H9 (cell line): ENCODE data around the gene ADSL. TPM values are rescaled to one million over a fixed set of nuclear protein-coding genes. Genes with fewer than 3 reads are reported as not detected.
A peak's percentile ranks its signal among the peaks of the same experiment; 100 is the strongest.

Experiments
- DNase-seq: peaks from one replicate; pipeline ENCODE4 v3.0.0-alpha.2; 2017
- H2AFZ ChIP-seq: one replicate; pipeline ENCODE4 v1.6.1; 2013; ENCODE audit warnings: mild to moderate bottlenecking, low read length, control low read depth, moderate library complexity
- H2AK5ac ChIP-seq: 2 replicates; pipeline ENCODE4 v1.6.1; 2013; ENCODE audit warnings: low read length, control low read depth, mixed read lengths; ENCODE audit not compliant: insufficient read length
- H2BK120ac ChIP-seq: one replicate; pipeline ENCODE4 v1.6.1; 2013; ENCODE audit warnings: low read depth, mild to moderate bottlenecking, low read length, control low read depth, inconsistent platforms; ENCODE audit not compliant: poor library complexity, severe bottlenecking
- H2BK12ac ChIP-seq: 2 replicates; pipeline ENCODE4 v1.6.1; 2013; ENCODE audit warnings: low read length, control low read depth, mixed read lengths, low read depth; ENCODE audit not compliant: insufficient read length
- H2BK15ac ChIP-seq: 2 replicates; pipeline ENCODE4 v1.6.1; 2013; ENCODE audit warnings: low read depth, low read length, control low read depth
- H2BK20ac ChIP-seq: one replicate; pipeline ENCODE4 v1.6.1; 2013; ENCODE audit warnings: low read depth, mild to moderate bottlenecking, low read length, control low read depth, inconsistent platforms; ENCODE audit not compliant: poor library complexity, severe bottlenecking
- H2BK5ac ChIP-seq: 2 replicates; pipeline ENCODE4 v1.6.1; 2013; ENCODE audit warnings: low read length, control low read depth, mixed read lengths; ENCODE audit not compliant: insufficient read length
- H3K14ac ChIP-seq: 2 replicates; pipeline ENCODE4 v1.6.1; 2013; ENCODE audit warnings: low read length, control low read depth; ENCODE audit not compliant: insufficient read depth
- H3K18ac ChIP-seq: 2 replicates; pipeline ENCODE4 v1.6.1; 2013; ENCODE audit warnings: low read depth, mild to moderate bottlenecking, mixed read lengths, low read length, control low read depth; ENCODE audit not compliant: insufficient read length
- H3K23ac ChIP-seq: 2 replicates; pipeline ENCODE4 v1.6.1; 2013; ENCODE audit warnings: low read length, control low read depth, mixed read lengths, low read depth; ENCODE audit not compliant: insufficient read length
- H3K23me2 ChIP-seq: 2 replicates; pipeline ENCODE4 v1.6.1; 2013; ENCODE audit warnings: low read depth, mild to moderate bottlenecking, mixed read lengths, low read length, control low read depth; ENCODE audit not compliant: insufficient read length, poor library complexity, severe bottlenecking
- H3K27ac ChIP-seq: 2 replicates; pipeline ENCODE4 v1.5.1; 2013; ENCODE audit warnings: low read length, control low read depth, mixed read lengths, low read depth; ENCODE audit not compliant: insufficient read length
- H3K27me3 ChIP-seq: 2 replicates; pipeline ENCODE4 v1.6.1; 2013; ENCODE audit warnings: low read length, control low read depth, inconsistent platforms; ENCODE audit not compliant: insufficient read depth
- H3K4ac ChIP-seq: 2 replicates; pipeline ENCODE4 v1.6.1; 2013; ENCODE audit warnings: low read depth, mild to moderate bottlenecking, control low read depth, inconsistent platforms, low read length, moderate library complexity
- H3K4me1 ChIP-seq: 2 replicates; pipeline ENCODE4 v1.6.1; 2013; ENCODE audit warnings: low read length, control low read depth, inconsistent platforms; ENCODE audit not compliant: insufficient read depth
- H3K4me2 ChIP-seq: 2 replicates; pipeline ENCODE4 v1.6.1; 2013; ENCODE audit warnings: low read length, control low read depth, mixed read lengths; ENCODE audit not compliant: insufficient read length, insufficient read depth
- H3K56ac ChIP-seq: 2 replicates; pipeline ENCODE4 v1.6.1; 2013; ENCODE audit warnings: low read depth, mild to moderate bottlenecking, mixed read lengths, low read length, control low read depth; ENCODE audit not compliant: insufficient read length
- H3K79me1 ChIP-seq: 2 replicates; pipeline ENCODE4 v1.6.1; 2013; ENCODE audit warnings: low read depth, mild to moderate bottlenecking, moderate library complexity, low read length, control low read depth, inconsistent platforms; ENCODE audit not compliant: insufficient read depth, poor library complexity, severe bottlenecking
- H3K79me2 ChIP-seq: 2 replicates; pipeline ENCODE4 v1.6.1; 2013; ENCODE audit warnings: low read length, control low read depth, inconsistent platforms; ENCODE audit not compliant: insufficient read depth
- H3K9ac ChIP-seq: 2 replicates; pipeline ENCODE4 v1.6.1; 2013; ENCODE audit warnings: low read length, control low read depth, mixed read lengths; ENCODE audit not compliant: insufficient read length; ENCODE audit errors: extremely low read depth
- H3K9me3 ChIP-seq: one replicate; pipeline ENCODE4 v1.6.1; 2013; ENCODE audit warnings: low read depth, low read length, inconsistent platforms; ENCODE audit not compliant: control insufficient read depth
- H3T11ph ChIP-seq: one replicate; pipeline ENCODE4 v1.6.1; 2013; ENCODE audit warnings: mild to moderate bottlenecking, low read length, control low read depth, inconsistent platforms
- H4K20me1 ChIP-seq: one replicate; pipeline ENCODE4 v1.6.1; 2013; ENCODE audit not compliant: control insufficient read depth, insufficient read length, insufficient read depth
- H4K5ac ChIP-seq: 2 replicates; pipeline ENCODE4 v1.6.1; 2013; ENCODE audit warnings: low read depth, mild to moderate bottlenecking, mixed read lengths, low read length, control low read depth; ENCODE audit not compliant: insufficient read length
- H4K8ac ChIP-seq: replicated peaks from 2 replicates; pipeline ENCODE4 v1.6.1; 2013; ENCODE audit warnings: low read length, control low read depth, mixed read lengths, low read depth; ENCODE audit not compliant: insufficient read length
- H4K91ac ChIP-seq: 2 replicates; pipeline ENCODE4 v1.6.1; 2013; ENCODE audit warnings: low read depth, mild to moderate bottlenecking, moderate library complexity, mixed read lengths, low read length, control low read depth; ENCODE audit not compliant: insufficient read length
- H3K27ac Mint-ChIP-seq, 3 experiments: 2 replicates in 2 of 3; 3 replicates in 1 of 3; pipeline ENCODE4 v1.8.0; 2020 to 2021; ENCODE audit warnings: mixed read lengths in 3 of 3, mild to moderate bottlenecking in 1 of 3, moderate library complexity in 1 of 3
- H3K27me3 Mint-ChIP-seq: 2 replicates; pipeline ENCODE4 v1.8.0; 2021; ENCODE audit warnings: low read depth, mild to moderate bottlenecking, moderate library complexity, mixed read lengths
- H3K36me3 Mint-ChIP-seq, 3 experiments: 2 replicates in 2 of 3; 3 replicates in 1 of 3; pipeline ENCODE4 v1.8.0; 2020 to 2021; ENCODE audit warnings: low read depth in 3 of 3, mixed read lengths in 3 of 3; ENCODE audit not compliant: insufficient read depth in 1 of 3
- H3K4me1 Mint-ChIP-seq, 2 experiments: 2 replicates each; pipeline ENCODE4 v1.8.0; 2020; ENCODE audit warnings: mixed read lengths in 2 of 2
- H3K4me3 Mint-ChIP-seq, 2 experiments: 2 replicates in 1 of 2; 3 replicates in 1 of 2; pipeline ENCODE4 v1.8.0; 2020 to 2021; ENCODE audit warnings: mild to moderate bottlenecking in 2 of 2, mixed read lengths in 2 of 2, moderate library complexity in 1 of 2
- H3K9me3 Mint-ChIP-seq, 2 experiments: 2 replicates in 1 of 2; 3 replicates in 1 of 2; pipeline ENCODE4 v1.8.0; 2020; ENCODE audit warnings: mild to moderate bottlenecking in 2 of 2, mixed read lengths in 2 of 2, moderate library complexity in 1 of 2
- WGBS: extraction: QIAGEN DNeasy Blood & Tissue Kit; methylation state at CpG from one replicate; pipeline ENCODE4 v1.1.7; 2013; ENCODE audit warnings: missing lambda C conversion rate, low lambda C conversion rate, mixed read lengths; ENCODE audit not compliant: insufficient read length; ENCODE audit errors: extremely low coverage; 5-methylcytosine and 5-hydroxymethylcytosine counted together
- total RNA-seq: library from RNA; stranded (reverse); gene quantifications from 2 replicates; pipeline ENCODE4 v1.2.1, GENCODE V29; 2021
- TF ChIP-seq, protein P1 (sequence below): fragments of 200-600 bp; sonication (generic); conservative IDR thresholded peaks from 3 replicates; pipeline ENCODE4 v1.8.0; 2021; ENCODE audit warnings: antibody characterized with exemption, mild to moderate bottlenecking

The ADSL gene
- total RNA-seq, 1 experiment from 2014 or later, result 175 TPM

DNA sequence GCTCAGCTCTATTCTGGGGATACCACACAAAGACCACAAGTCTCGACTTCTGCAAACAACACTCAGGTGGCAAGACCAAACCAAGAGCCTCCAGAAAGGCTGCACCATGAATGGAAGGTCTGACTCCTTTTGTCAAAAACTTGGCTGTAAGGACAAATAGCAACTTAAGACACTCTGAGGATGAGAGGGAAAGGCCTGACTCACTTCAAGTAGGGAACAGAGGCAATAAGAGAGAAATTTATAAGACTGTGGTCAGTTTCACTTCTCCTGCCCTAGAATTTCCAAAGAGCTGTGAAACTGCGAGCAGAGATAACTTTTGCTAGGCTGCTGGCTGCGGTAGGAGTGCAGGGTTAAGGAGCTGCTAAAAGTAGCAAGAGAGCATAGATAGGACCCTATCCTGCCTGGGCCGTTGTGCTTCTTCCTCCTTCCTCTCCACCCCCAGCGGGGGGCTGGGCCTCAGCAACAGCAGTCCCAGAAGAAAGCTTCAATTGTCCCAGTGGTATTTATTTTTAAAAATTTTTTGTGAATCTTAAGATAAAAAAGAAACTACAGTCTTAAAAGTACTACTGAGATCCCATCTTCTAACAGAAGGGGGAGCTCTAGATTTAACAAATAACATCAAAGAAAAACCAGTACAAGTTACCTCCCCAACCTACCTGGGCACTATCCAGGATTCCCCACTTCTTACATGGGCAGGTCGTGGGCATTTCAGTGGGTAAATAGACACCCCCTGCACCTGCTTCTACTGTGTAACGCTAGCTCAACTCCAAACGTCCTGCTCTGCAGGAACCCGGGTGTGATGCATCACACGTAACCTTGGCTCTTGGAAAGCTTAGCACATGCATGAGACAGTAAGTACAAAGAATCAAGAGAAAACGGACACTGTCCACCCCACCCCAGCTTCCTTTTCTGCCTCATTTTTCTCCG lies 90.5 kb downstream of the ADSL start:
- no peak overlapping the region for H3K4me2 ChIP-seq
- no peak overlapping the region for H3K9ac ChIP-seq
- Mint-ChIP-seq H3K9me3 (no peaks in the 10 kb centered on the region), H3K27me3 (no peaks in the 10 kb centered on the region), H3K4me3 (no peak overlapping the region), H3K36me3 (peaks cover 0 to 6% (median 0%) of the 10 kb centered on the region in 3 experiments; a peak in 4 of 7 replicates), H3K27ac (peak overlapping the region in 2 of 3 experiments; percentile 2 to 31; a peak in 1 of 7 replicates), H3K4me1 (peaks cover 6 to 17% of the 10 kb centered on the region in 2 experiments; a peak in 2 of 4 replicates)
- no peak overlapping the region for H2BK12ac ChIP-seq
- no peak overlapping the region for H2BK20ac ChIP-seq
- no peak overlapping the region; the same call in 1 of the 2 replicates for H2BK15ac ChIP-seq
- no peak overlapping the region for H4K91ac ChIP-seq
- no peak overlapping the region for H3K18ac ChIP-seq
- no peaks in the 10 kb centered on the region for H3K79me2 ChIP-seq
- H4K20me1 ChIP-seq, result no peaks in the 10 kb centered on the region
- H3K79me1 ChIP-seq, result peaks cover 3% of the 10 kb centered on the region
- H3K23me2 ChIP-seq, result no peaks in the 10 kb centered on the region
- no peaks in the 10 kb centered on the region for H3K27me3 ChIP-seq
- no peak overlapping the region for H2AFZ ChIP-seq
- H2AK5ac ChIP-seq, result no peak overlapping the region
- no peak overlapping the region for H4K8ac ChIP-seq
- H3K9me3 ChIP-seq, result no peaks in the 10 kb centered on the region
- H4K5ac ChIP-seq, result no peak overlapping the region
- no peak overlapping the region for H3K27ac ChIP-seq
- H3T11ph ChIP-seq, result no peak overlapping the region
- no peak overlapping the region for H2BK5ac ChIP-seq
- no peak overlapping the region for H2BK120ac ChIP-seq
- no peaks in the 10 kb centered on the region for H3K4me1 ChIP-seq
- H3K23ac ChIP-seq, result no peak overlapping the region
- DNase-seq, result no peak
- no peak overlapping the region for H3K14ac ChIP-seq
- no peak overlapping the region for H3K4ac ChIP-seq
- TF ChIP-seq, protein P1, sequence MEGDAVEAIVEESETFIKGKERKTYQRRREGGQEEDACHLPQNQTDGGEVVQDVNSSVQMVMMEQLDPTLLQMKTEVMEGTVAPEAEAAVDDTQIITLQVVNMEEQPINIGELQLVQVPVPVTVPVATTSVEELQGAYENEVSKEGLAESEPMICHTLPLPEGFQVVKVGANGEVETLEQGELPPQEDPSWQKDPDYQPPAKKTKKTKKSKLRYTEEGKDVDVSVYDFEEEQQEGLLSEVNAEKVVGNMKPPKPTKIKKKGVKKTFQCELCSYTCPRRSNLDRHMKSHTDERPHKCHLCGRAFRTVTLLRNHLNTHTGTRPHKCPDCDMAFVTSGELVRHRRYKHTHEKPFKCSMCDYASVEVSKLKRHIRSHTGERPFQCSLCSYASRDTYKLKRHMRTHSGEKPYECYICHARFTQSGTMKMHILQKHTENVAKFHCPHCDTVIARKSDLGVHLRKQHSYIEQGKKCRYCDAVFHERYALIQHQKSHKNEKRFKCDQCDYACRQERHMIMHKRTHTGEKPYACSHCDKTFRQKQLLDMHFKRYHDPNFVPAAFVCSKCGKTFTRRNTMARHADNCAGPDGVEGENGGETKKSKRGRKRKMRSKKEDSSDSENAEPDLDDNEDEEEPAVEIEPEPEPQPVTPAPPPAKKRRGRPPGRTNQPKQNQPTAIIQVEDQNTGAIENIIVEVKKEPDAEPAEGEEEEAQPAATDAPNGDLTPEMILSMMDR, result peak; percentile 80
- no peak overlapping the region for H3K56ac ChIP-seq
- WGBS, result no CpG with 5 or more reads among the region's 12 CpGs

Other genes with a start within 250 kb of the ADSL start
- gene TNRC6B, start 168.6 kb upstream of the ADSL start, total RNA-seq, result 53.5 and 58.1 TPM in 2 replicates
- 70.7 and 77.5 TPM in 2 replicates for gene SGSM3, start 24.1 kb downstream of the ADSL start, total RNA-seq